Occipital lobe (tissue), 2 donors: Measurements from ENCODE around the gene CREB5. TPM values are rescaled to one million over a fixed set of nuclear protein-coding genes. Genes with fewer than 3 reads are reported as not detected.

ENCODE experiments used
- DNase-seq: peaks from one replicate; lab custom pipeline; 2025; lab: John Stamatoyannopoulos, UW
- total RNA-seq: library from RNA; depleted of rRNA; stranded (reverse); fragments of >200 nt; gene quantifications from one replicate; pipeline ENCODE4 v1.2.3, GENCODE V29; 2014

The CREB5 gene
- total RNA-seq, 1 donor from 2014 or later, result 8.0 TPM

DNA sequence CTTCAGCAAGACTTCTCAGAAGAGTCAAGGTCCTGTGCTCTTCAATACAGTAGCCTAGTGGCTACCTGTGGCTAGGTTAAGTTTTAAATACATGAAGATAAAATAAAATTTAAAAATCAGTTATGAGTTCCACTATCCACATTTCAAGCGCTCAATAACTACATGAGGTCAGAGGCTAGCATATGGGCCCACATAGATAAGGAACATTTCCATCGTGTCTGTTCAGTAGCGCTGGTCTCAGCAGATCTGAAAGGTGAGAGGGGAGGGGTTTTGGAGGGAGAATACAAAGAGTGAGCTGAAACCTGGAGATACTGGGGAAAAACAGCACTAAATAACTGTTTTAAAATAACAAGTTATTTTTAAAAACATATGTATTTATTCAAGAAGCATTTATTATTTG, 326.8 kb downstream of the CREB5 start:
- DNase-seq, result no peak

- no peak for DNase-seq
Measured at GRCh38 chr7:28739826-28740225, 327.5 kb downstream of the CREB5 start.

DNA sequence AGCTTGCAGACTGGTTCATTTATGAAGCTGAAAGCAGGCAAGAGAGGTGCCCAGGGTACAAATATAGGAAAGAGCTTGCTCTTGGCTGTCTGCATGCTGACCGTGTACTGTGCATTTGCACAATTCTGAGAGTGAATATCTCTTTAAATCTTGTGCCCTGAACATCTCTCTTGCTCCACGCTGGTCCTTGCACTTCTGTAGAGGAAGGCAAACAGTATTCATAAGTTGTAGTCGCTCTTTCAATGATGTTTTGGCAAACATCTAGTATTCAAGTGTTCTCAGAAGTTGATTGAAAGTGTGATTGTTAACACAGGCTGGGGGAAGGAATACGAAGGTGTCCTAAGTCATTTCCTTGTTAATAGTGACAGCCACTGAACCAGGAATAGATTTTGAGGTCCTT, 332.6 kb downstream of the CREB5 start:
- DNase-seq, result no peak

GRCh38 chr7:28745351-28745750, 333.0 kb downstream of the CREB5 start:
- DNase-seq, result no peak

DNA sequence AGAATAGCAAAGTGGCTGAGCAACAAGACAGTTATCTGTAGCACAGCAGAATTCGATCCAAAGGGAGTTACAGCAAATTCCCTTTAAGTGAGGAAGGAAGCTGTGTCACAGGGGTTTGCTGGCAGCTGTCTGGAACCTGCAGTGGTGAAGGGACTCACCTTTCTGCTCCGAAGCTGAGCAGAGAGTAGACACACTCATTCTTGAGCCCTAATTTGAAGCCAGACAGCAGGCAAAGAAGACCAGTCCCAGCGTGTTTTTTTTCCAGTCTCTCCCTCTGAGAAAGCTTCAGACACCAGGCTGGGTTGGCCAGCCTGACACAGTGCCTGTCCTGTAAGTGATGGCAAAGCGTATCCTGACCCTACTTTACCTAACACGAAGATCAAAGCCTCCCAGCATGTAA, 335.1 kb downstream of the CREB5 start:
- no peak for DNase-seq

GRCh38 chr7:28747854-28748253, 335.5 kb downstream of the CREB5 start:
- no peak for DNase-seq

GRCh38 chr7:28748346-28748745, 336.0 kb downstream of the CREB5 start:
- no peak for DNase-seq

DNA sequence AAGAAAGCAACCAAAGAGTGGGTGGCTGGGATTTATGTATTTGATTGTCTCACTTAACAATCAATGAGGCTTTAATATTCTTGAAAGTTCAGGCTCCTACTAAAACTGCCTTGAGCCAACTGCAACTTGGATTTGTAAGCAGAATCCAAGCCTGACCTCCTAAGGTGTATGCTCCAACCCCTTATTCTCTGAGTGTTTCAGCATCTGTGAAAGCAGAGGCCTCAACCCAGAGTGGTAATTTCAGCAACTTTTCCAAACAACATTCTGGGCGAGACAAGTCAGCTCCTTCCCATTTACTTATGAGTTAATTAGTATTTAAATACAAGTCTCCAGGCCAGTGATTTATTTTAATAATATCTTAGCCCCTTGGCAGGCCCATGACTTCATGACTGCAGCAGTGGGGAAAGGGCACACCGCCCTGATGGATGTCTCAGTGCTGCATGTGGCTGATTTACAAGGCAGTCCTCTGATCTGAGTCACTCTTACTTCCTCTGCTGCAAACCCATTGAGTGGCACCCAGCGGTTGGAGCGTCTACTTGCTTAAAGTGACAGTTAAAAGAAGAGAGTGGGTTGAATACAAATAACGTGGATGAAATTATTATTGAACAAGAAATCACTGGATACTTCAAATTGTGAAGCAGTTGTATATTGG, 336.7 kb downstream of the CREB5 start:
- no peak for DNase-seq

DNA sequence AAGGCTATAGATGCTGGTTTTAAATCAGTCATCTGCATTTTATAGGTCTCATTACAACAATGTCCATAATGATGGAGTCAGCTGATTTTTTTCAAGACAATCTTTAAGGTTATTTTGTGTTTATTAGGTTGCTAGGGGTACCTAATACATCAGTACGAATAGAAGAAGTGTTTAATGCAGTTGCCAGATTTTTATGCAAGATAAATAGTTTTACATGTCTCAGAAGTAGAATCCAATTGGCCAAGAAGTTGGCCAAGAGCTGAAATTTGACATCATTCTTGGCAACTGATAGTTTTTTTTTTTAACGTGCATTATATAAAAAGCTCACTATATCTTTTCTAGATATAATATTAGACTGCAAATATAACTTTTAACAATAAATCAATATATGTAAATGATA, 337.3 kb downstream of the CREB5 start:
- no peak for DNase-seq

DNA sequence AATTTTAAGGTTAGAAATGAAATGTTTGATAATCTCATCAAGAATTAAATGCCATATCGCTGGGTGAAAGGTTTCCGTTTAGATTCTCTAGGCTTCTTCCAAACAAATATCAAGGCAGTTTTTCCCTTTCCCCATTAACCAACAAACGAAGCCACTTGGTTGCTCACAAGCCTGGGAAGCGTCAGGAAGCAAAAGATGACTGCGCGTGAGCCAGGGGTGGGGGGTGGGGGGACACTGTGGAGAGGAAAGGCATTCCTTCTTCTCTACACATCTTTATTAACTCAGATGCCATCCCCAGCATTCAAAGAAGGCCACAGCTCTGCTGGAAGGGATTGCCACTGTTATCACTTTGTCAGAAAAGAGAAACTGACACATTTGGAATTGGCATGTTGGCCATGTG, 338.7 kb downstream of the CREB5 start:
- no peak for DNase-seq

- DNase-seq, result no peak
Measured at GRCh38 chr7:28753613-28754012, 341.3 kb downstream of the CREB5 start.

DNA sequence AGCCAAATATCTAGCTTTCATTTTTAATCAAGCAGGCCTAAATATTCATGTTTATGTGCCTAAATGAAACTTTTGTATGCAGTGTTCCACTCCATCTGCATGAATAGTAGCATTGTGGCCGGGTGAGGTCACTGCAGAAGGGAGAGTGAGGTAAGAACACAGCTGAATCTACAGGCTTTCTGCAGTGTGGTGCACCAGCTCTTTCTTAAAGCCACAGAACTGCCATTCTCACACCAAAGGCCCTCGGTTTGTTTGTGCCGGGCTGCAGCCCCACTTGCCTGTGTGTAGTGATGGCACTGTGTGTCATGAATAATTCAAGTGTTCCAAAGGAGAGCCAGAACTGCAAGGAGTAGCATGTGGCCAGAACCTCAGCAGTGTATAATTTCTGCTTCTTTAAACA, 341.7 kb downstream of the CREB5 start:
- DNase-seq, result peak; percentile 77

DNA sequence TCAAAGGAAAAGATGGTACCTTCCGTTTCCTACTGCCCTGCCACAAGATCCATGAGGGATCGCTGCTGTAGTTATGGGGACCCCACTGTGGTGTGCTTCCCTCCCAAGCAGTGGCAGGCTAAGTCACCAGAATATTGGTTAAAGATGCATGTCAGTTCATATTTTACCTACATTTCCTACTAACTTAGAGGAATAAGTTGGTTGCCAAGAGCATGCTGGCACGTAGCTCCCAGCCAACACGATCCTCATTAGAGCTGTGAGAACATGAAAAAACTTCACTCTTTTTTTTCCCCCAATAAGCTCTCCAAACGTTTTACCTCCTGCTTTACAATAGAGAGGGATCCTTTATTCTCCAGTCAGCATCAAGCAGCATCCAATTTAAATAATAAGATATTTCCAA, 342.1 kb downstream of the CREB5 start:
- no peak for DNase-seq

DNA sequence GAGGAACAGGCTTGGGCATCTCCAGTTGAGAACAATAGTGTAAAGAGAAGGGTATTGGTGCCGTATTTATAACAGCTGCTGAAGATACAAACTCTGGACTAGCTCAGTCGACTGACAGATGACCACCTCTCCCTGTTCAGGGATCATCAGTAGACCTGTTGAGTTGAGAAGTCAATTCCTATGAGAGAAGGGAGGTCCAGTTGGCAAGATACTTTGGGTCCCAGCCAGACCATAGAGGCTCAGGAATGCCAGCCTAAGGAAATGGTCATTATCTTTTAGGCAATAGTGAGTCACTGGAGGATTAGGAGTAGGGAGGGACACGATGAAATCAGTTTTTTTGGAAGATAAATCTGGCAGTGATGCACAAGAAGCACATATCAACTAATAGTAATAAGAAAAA, 342.9 kb downstream of the CREB5 start:
- DNase-seq, result no peak

- DNase-seq, result no peak
Measured at GRCh38 chr7:28758186-28758585, 345.9 kb downstream of the CREB5 start.

DNA sequence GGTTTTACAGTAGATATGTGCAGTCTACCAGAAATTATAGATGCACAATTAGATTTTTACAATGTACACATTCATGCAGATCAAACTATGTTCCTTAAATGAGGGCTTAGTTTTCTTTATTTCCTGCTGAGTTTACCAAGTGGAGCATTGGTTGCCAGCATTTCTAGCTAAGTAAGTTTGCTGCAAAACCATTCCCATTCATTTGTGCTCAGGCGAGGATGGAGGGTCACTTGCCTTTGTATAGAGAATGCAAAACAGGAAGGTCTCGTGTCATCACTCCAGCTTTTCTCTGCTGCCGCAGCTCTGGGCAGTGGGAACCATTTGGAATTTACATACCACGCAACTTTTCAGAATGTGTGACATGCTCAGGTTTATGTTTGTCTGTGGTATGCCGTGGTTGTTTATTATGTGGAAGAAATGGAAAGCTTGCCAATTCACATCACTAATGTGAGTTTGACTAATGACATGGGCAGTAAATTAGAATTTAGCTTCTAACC, 347.2 kb downstream of the CREB5 start:
- no peak for DNase-seq

DNA sequence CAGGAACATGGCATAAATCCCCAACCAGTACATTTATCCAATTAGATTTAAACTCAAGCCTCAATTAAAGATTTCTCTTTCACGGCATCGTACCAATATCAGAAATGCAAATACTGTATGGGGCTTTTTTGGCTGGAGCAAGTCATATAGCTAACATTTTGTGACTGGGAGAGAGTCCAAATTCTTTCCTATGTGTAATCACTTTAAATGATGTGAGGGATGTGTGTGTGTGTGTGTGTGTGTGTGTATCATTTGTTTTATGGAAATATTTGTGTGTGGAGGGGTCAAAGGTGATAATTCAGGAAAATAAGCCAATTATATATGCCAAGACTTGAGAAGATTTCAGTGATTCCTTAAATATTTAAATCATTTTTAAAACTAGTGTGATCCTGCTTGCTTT, 349.2 kb downstream of the CREB5 start:
- DNase-seq, result no peak

DNA sequence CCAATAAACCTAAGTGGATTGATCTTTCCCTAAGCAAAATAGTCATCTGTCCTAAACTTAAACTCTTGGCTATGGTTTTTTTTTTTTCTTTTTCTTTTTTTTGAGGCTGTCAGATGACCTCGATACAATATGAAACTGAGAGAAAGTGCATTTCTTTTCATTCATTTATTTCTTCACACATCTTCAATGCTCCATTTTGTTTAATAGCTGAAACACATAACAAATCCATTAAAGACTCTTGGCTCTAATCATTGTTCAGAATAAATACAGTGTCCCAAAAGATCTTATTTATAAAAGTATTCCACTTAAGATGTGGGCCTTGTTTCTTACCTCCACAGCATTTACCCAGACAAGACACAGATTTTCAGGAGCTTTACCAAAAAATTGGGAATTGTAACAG, 350.3 kb downstream of the CREB5 start:
- no peak for DNase-seq

GRCh38 chr7:28766359-28766758, 354.0 kb downstream of the CREB5 start:
- DNase-seq, result no peak

- no peak for DNase-seq
Measured at GRCh38 chr7:28767356-28767755, 355.0 kb downstream of the CREB5 start.

GRCh38 chr7:28768577-28769147, 356.3 kb downstream of the CREB5 start:
- DNase-seq, result no peak

- no peak for DNase-seq
Measured at GRCh38 chr7:28771906-28772622, 359.7 kb downstream of the CREB5 start.
